GM12891 (cell line): ENCODE data around the gene ARHGAP8.

ENCODE experiments used
- PAX5 ChIP-seq: IDR thresholded peaks from 2 replicates; pipeline ENCODE4 v1.6.1; 2011; ENCODE audit warnings: low read length, moderate library complexity, mild to moderate bottlenecking; ENCODE audit not compliant: insufficient read depth, severe bottlenecking
- POLR2A ChIP-seq: IDR thresholded peaks from 2 replicates; pipeline ENCODE4 v1.6.1; 2011; ENCODE audit warnings: low read depth, low read length, control low read depth
- POLR2AphosphoS5 ChIP-seq: IDR thresholded peaks from 2 replicates; pipeline ENCODE4 v1.6.1; 2011; ENCODE audit warnings: low read depth, low read length, control low read depth
- POU2F2 ChIP-seq: IDR thresholded peaks from 2 replicates; pipeline ENCODE4 v1.6.1; 2011; ENCODE audit warnings: low read depth, mild to moderate bottlenecking, control low read depth, low read length, moderate library complexity
- SPI1 ChIP-seq: IDR thresholded peaks from 2 replicates; pipeline ENCODE4 v1.6.1; 2011; ENCODE audit warnings: low read depth, low read length, control low read depth
- TAF1 ChIP-seq: IDR thresholded peaks from 2 replicates; pipeline ENCODE4 v1.6.1; 2011; ENCODE audit warnings: low read depth, low read length, control low read depth

GRCh38 chr22:44734801-44735517 is 17.4 kb upstream of the ARHGAP8 start:
- TF ChIP-seq POLR2A, result no peak
- TF ChIP-seq POLR2AphosphoS5, result no peak
- TF ChIP-seq POU2F2, result no peak
- TF ChIP-seq TAF1, result no peak
- no peak for TF ChIP-seq PAX5
- TF ChIP-seq SPI1, result no peak
